AG10803 (cell line): ENCODE results near the gene UBL4A.
A peak's percentile ranks its signal among the peaks of the same experiment; 100 is the strongest.

Experiments used
- DNase-seq: peaks from one replicate; pipeline ENCODE4 v3.0.0; 2010; ENCODE audit warnings: low read depth
- H3K4me3 ChIP-seq: 2 replicates; pipeline ENCODE4 v1.5.1; 2011; ENCODE audit warnings: mild to moderate bottlenecking, low read length, control low read depth
- TF ChIP-seq, protein P1 (sequence below): conservative IDR thresholded peaks from 2 replicates; pipeline ENCODE4 v1.5.1; 2011; ENCODE audit warnings: mild to moderate bottlenecking, low read length, control low read depth, inconsistent platforms

UBL4A gene

GRCh38 chrX:154486396-154487207 lies at the start of gene UBL4A:
UBL4A (minus strand) TSS chrX:154486615; CDS start chrX:154486584, 31 bp downstream.
- peak within 1 kb of the TSS; percentile 64 for H3K4me3 ChIP-seq
- TF ChIP-seq, protein P1, sequence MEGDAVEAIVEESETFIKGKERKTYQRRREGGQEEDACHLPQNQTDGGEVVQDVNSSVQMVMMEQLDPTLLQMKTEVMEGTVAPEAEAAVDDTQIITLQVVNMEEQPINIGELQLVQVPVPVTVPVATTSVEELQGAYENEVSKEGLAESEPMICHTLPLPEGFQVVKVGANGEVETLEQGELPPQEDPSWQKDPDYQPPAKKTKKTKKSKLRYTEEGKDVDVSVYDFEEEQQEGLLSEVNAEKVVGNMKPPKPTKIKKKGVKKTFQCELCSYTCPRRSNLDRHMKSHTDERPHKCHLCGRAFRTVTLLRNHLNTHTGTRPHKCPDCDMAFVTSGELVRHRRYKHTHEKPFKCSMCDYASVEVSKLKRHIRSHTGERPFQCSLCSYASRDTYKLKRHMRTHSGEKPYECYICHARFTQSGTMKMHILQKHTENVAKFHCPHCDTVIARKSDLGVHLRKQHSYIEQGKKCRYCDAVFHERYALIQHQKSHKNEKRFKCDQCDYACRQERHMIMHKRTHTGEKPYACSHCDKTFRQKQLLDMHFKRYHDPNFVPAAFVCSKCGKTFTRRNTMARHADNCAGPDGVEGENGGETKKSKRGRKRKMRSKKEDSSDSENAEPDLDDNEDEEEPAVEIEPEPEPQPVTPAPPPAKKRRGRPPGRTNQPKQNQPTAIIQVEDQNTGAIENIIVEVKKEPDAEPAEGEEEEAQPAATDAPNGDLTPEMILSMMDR, result no peak
- DNase-seq, result peak; percentile 27

GRCh38 chrX:154535892-154536291 lies 49.5 kb upstream of the UBL4A start:
- TF ChIP-seq, protein P1, result no peak
- DNase-seq, result no peak
- no peak overlapping the region for H3K4me3 ChIP-seq

- H3K4me3 ChIP-seq, result no peak overlapping the region
- DNase-seq, result peak; percentile 77
- TF ChIP-seq, protein P1, result peak; percentile 84
Observed at GRCh38 chrX:154534526-154535322, 48.3 kb upstream of the UBL4A start.

DNA sequence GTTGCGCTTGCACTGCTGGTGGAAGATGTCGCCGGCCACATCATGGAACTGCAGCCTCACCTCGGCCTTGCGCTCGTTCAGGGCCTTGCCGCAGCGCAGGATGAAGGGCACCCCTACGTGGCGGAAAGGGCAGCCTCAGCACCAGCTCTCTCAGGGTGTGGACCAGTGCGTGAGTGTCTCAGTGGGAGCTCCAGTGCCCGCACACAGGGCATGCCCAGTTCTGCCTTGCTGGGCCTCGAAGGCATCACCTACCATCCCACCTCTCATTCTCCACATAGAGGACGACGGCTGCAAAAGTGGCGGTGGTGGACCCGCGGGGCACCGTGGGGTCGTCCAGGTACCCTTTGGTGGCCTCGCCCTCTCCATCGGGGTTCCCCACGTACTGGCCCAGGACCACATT lies 46.3 kb upstream of the UBL4A start:
- TF ChIP-seq, protein P1, result no peak
- H3K4me3 ChIP-seq, result no peak overlapping the region
- no peak for DNase-seq

GRCh38 chrX:154531626-154532025 lies 45.2 kb upstream of the UBL4A start:
- TF ChIP-seq, protein P1, result no peak
- no peak for DNase-seq
- H3K4me3 ChIP-seq, result no peak overlapping the region

DNA sequence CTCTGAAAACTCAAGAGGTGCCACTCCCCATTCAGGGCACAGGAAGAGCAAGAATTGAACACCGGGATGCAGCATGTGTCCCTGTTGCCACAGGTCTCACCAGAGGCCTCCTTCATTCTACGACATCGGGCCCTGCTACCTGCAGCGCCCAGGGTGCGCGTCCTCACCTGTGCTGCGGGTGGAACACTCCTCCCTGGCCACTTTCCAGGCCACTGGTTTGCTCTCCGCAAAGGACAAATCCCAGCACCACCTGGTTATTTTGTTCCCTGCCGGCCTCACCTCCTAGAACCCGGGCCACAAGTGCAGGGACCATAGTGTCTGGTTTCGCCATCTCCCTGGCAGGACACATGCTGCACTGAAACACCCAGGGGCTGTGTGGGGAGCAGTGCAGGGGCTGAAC lies 43.9 kb upstream of the UBL4A start:
- H3K4me3 ChIP-seq, result no peak overlapping the region
- TF ChIP-seq, protein P1, result no peak
- no peak for DNase-seq
